Prostate gland (tissue), 2 donors: ENCODE results near the gene COLEC12.

Source experiments
- CTCF ChIP-seq, 4 experiments: fragments of 200-600 bp in 2 of 4; fragments of 450-650 bp in 2 of 4; sonication (generic) in 2 of 4; IDR thresholded peaks; 1 replicate in 3 of 4; 2 replicates in 1 of 4; pipeline ENCODE4 v1.5.1; 2016 to 2019; ENCODE audit warnings: antibody characterized with exemption in 4 of 4, mild to moderate bottlenecking in 2 of 4, moderate library complexity in 2 of 4
- POLR2A ChIP-seq: fragments of 450-650 bp; IDR thresholded peaks from one replicate; pipeline ENCODE4 v1.6.1; 2016; ENCODE audit warnings: antibody characterized with exemption, mild to moderate bottlenecking
- POLR2AphosphoS5 ChIP-seq: sonication (generic); formaldehyde crosslinking; IDR thresholded peaks from one replicate; pipeline ENCODE4 v1.6.1; 2017; ENCODE audit warnings: antibody characterized with exemption

GRCh38 chr18:427005-427404, 73.5 kb downstream of the COLEC12 start:
- no peak for TF ChIP-seq CTCF (IDR thresholded peaks at IDR 0.05)
- TF ChIP-seq POLR2A: no peak
- no peak for TF ChIP-seq POLR2AphosphoS5
